H9 (cell line): ENCODE measurements around the gene ORAI2. TPM values are rescaled to one million over a fixed set of nuclear protein-coding genes. Genes with fewer than 3 reads are reported as not detected.

Source experiments
- DNase-seq: peaks from one replicate; pipeline ENCODE4 v3.0.0-alpha.2; 2017
- H2AFZ ChIP-seq: one replicate; pipeline ENCODE4 v1.6.1; 2013; ENCODE audit warnings: mild to moderate bottlenecking, low read length, control low read depth, moderate library complexity
- H2AK5ac ChIP-seq: 2 replicates; pipeline ENCODE4 v1.6.1; 2013; ENCODE audit warnings: low read length, control low read depth, mixed read lengths; ENCODE audit not compliant: insufficient read length
- H2BK120ac ChIP-seq: one replicate; pipeline ENCODE4 v1.6.1; 2013; ENCODE audit warnings: low read depth, mild to moderate bottlenecking, low read length, control low read depth, inconsistent platforms; ENCODE audit not compliant: poor library complexity, severe bottlenecking
- H2BK12ac ChIP-seq: 2 replicates; pipeline ENCODE4 v1.6.1; 2013; ENCODE audit warnings: low read length, control low read depth, mixed read lengths, low read depth; ENCODE audit not compliant: insufficient read length
- H2BK15ac ChIP-seq: 2 replicates; pipeline ENCODE4 v1.6.1; 2013; ENCODE audit warnings: low read depth, low read length, control low read depth
- H2BK20ac ChIP-seq: one replicate; pipeline ENCODE4 v1.6.1; 2013; ENCODE audit warnings: low read depth, mild to moderate bottlenecking, low read length, control low read depth, inconsistent platforms; ENCODE audit not compliant: poor library complexity, severe bottlenecking
- H2BK5ac ChIP-seq: 2 replicates; pipeline ENCODE4 v1.6.1; 2013; ENCODE audit warnings: low read length, control low read depth, mixed read lengths; ENCODE audit not compliant: insufficient read length
- H3K14ac ChIP-seq: 2 replicates; pipeline ENCODE4 v1.6.1; 2013; ENCODE audit warnings: low read length, control low read depth; ENCODE audit not compliant: insufficient read depth
- H3K18ac ChIP-seq: 2 replicates; pipeline ENCODE4 v1.6.1; 2013; ENCODE audit warnings: low read depth, mild to moderate bottlenecking, mixed read lengths, low read length, control low read depth; ENCODE audit not compliant: insufficient read length
- H3K23ac ChIP-seq: 2 replicates; pipeline ENCODE4 v1.6.1; 2013; ENCODE audit warnings: low read length, control low read depth, mixed read lengths, low read depth; ENCODE audit not compliant: insufficient read length
- H3K23me2 ChIP-seq: 2 replicates; pipeline ENCODE4 v1.6.1; 2013; ENCODE audit warnings: low read depth, mild to moderate bottlenecking, mixed read lengths, low read length, control low read depth; ENCODE audit not compliant: insufficient read length, poor library complexity, severe bottlenecking
- H3K27ac ChIP-seq: 2 replicates; pipeline ENCODE4 v1.5.1; 2013; ENCODE audit warnings: low read length, control low read depth, mixed read lengths, low read depth; ENCODE audit not compliant: insufficient read length
- H3K27me3 ChIP-seq: 2 replicates; pipeline ENCODE4 v1.6.1; 2013; ENCODE audit warnings: low read length, control low read depth, inconsistent platforms; ENCODE audit not compliant: insufficient read depth
- H3K4ac ChIP-seq: 2 replicates; pipeline ENCODE4 v1.6.1; 2013; ENCODE audit warnings: low read depth, mild to moderate bottlenecking, control low read depth, inconsistent platforms, low read length, moderate library complexity
- H3K4me1 ChIP-seq: 2 replicates; pipeline ENCODE4 v1.6.1; 2013; ENCODE audit warnings: low read length, control low read depth, inconsistent platforms; ENCODE audit not compliant: insufficient read depth
- H3K4me2 ChIP-seq: 2 replicates; pipeline ENCODE4 v1.6.1; 2013; ENCODE audit warnings: low read length, control low read depth, mixed read lengths; ENCODE audit not compliant: insufficient read length, insufficient read depth
- H3K56ac ChIP-seq: 2 replicates; pipeline ENCODE4 v1.6.1; 2013; ENCODE audit warnings: low read depth, mild to moderate bottlenecking, mixed read lengths, low read length, control low read depth; ENCODE audit not compliant: insufficient read length
- H3K79me1 ChIP-seq: 2 replicates; pipeline ENCODE4 v1.6.1; 2013; ENCODE audit warnings: low read depth, mild to moderate bottlenecking, moderate library complexity, low read length, control low read depth, inconsistent platforms; ENCODE audit not compliant: insufficient read depth, poor library complexity, severe bottlenecking
- H3K79me2 ChIP-seq: 2 replicates; pipeline ENCODE4 v1.6.1; 2013; ENCODE audit warnings: low read length, control low read depth, inconsistent platforms; ENCODE audit not compliant: insufficient read depth
- H3K9ac ChIP-seq: 2 replicates; pipeline ENCODE4 v1.6.1; 2013; ENCODE audit warnings: low read length, control low read depth, mixed read lengths; ENCODE audit not compliant: insufficient read length; ENCODE audit errors: extremely low read depth
- H3K9me3 ChIP-seq: one replicate; pipeline ENCODE4 v1.6.1; 2013; ENCODE audit warnings: low read depth, low read length, inconsistent platforms; ENCODE audit not compliant: control insufficient read depth
- H3T11ph ChIP-seq: one replicate; pipeline ENCODE4 v1.6.1; 2013; ENCODE audit warnings: mild to moderate bottlenecking, low read length, control low read depth, inconsistent platforms
- H4K20me1 ChIP-seq: one replicate; pipeline ENCODE4 v1.6.1; 2013; ENCODE audit not compliant: control insufficient read depth, insufficient read length, insufficient read depth
- H4K5ac ChIP-seq: 2 replicates; pipeline ENCODE4 v1.6.1; 2013; ENCODE audit warnings: low read depth, mild to moderate bottlenecking, mixed read lengths, low read length, control low read depth; ENCODE audit not compliant: insufficient read length
- H4K8ac ChIP-seq: replicated peaks from 2 replicates; pipeline ENCODE4 v1.6.1; 2013; ENCODE audit warnings: low read length, control low read depth, mixed read lengths, low read depth; ENCODE audit not compliant: insufficient read length
- H4K91ac ChIP-seq: 2 replicates; pipeline ENCODE4 v1.6.1; 2013; ENCODE audit warnings: low read depth, mild to moderate bottlenecking, moderate library complexity, mixed read lengths, low read length, control low read depth; ENCODE audit not compliant: insufficient read length
- H3K27ac Mint-ChIP-seq, 3 experiments: 2 replicates in 2 of 3; 3 replicates in 1 of 3; pipeline ENCODE4 v1.8.0; 2020 to 2021; ENCODE audit warnings: mixed read lengths in 3 of 3, mild to moderate bottlenecking in 1 of 3, moderate library complexity in 1 of 3
- H3K27me3 Mint-ChIP-seq: 2 replicates; pipeline ENCODE4 v1.8.0; 2021; ENCODE audit warnings: low read depth, mild to moderate bottlenecking, moderate library complexity, mixed read lengths
- H3K36me3 Mint-ChIP-seq, 3 experiments: 2 replicates in 2 of 3; 3 replicates in 1 of 3; pipeline ENCODE4 v1.8.0; 2020 to 2021; ENCODE audit warnings: low read depth in 3 of 3, mixed read lengths in 3 of 3; ENCODE audit not compliant: insufficient read depth in 1 of 3
- H3K4me1 Mint-ChIP-seq, 2 experiments: 2 replicates each; pipeline ENCODE4 v1.8.0; 2020; ENCODE audit warnings: mixed read lengths in 2 of 2
- H3K4me3 Mint-ChIP-seq, 2 experiments: 2 replicates in 1 of 2; 3 replicates in 1 of 2; pipeline ENCODE4 v1.8.0; 2020 to 2021; ENCODE audit warnings: mild to moderate bottlenecking in 2 of 2, mixed read lengths in 2 of 2, moderate library complexity in 1 of 2
- H3K9me3 Mint-ChIP-seq, 2 experiments: 2 replicates in 1 of 2; 3 replicates in 1 of 2; pipeline ENCODE4 v1.8.0; 2020; ENCODE audit warnings: mild to moderate bottlenecking in 2 of 2, mixed read lengths in 2 of 2, moderate library complexity in 1 of 2
- WGBS: extraction: QIAGEN DNeasy Blood & Tissue Kit; methylation state at CpG from one replicate; pipeline ENCODE4 v1.1.7; 2013; ENCODE audit warnings: missing lambda C conversion rate, low lambda C conversion rate, mixed read lengths; ENCODE audit not compliant: insufficient read length; ENCODE audit errors: extremely low coverage; 5-methylcytosine and 5-hydroxymethylcytosine counted together
- total RNA-seq: library from RNA; stranded (reverse); gene quantifications from 2 replicates; pipeline ENCODE4 v1.2.1, GENCODE V29; 2021
- TF ChIP-seq, protein P1 (sequence below): fragments of 200-600 bp; sonication (generic); conservative IDR thresholded peaks from 3 replicates; pipeline ENCODE4 v1.8.0; 2021; ENCODE audit warnings: antibody characterized with exemption, mild to moderate bottlenecking

ORAI2 gene
- total RNA-seq, 1 experiment from 2014 or later = 26.6 TPM

DNA sequence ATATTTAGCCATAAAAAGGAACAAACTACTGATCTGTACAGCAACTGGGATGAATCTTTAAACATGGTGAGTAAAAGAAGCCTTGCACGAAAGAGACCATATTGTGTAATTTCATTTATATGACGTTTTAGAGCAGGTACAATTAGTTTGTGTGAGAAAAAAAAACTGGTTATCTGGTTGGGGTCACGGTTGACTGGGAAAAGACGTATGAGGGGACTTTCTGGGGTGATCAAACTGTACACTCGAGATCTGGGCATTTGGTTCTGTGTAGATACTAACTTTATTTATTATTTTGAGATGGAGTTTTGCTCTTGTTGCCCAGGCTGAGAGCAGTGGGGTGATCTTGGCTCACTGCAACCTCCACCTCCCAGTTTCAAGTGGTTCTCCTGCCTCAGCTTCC is 33.0 kb upstream of the ORAI2 start:
- Histone ChIP-seq H3K79me1 (peaks cover 3% of the 10 kb centered on the region), H3K18ac (no peak overlapping the region), H2BK5ac (no peak overlapping the region), H2BK120ac (no peak overlapping the region), H2AK5ac (no peak overlapping the region), H3K9me3 (no peaks in the 10 kb centered on the region), H3K27ac (no peak overlapping the region), H3T11ph (no peak overlapping the region), H3K4me2 (no peak overlapping the region), H4K8ac (no peak overlapping the region), H3K23ac (no peak overlapping the region), H2BK20ac (no peak overlapping the region), H3K27me3 (no peaks in the 10 kb centered on the region), H2BK12ac (no peak overlapping the region), H3K4ac (no peak overlapping the region), H3K4me1 (no peaks in the 10 kb centered on the region), H4K5ac (no peak overlapping the region), H4K91ac (no peak overlapping the region), H3K79me2 (peaks cover 1% of the 10 kb centered on the region; the same call in 1 of the 2 replicates), H3K9ac (no peak overlapping the region), H3K56ac (no peak overlapping the region), H2BK15ac (no peak overlapping the region), H3K14ac (no peak overlapping the region), H3K23me2 (peaks cover 9% of the 10 kb centered on the region), H4K20me1 (no peaks in the 10 kb centered on the region), H2AFZ (no peak overlapping the region)
- WGBS = no CpG with 5 or more reads among the region's 5 CpGs
- TF ChIP-seq, protein P1, sequence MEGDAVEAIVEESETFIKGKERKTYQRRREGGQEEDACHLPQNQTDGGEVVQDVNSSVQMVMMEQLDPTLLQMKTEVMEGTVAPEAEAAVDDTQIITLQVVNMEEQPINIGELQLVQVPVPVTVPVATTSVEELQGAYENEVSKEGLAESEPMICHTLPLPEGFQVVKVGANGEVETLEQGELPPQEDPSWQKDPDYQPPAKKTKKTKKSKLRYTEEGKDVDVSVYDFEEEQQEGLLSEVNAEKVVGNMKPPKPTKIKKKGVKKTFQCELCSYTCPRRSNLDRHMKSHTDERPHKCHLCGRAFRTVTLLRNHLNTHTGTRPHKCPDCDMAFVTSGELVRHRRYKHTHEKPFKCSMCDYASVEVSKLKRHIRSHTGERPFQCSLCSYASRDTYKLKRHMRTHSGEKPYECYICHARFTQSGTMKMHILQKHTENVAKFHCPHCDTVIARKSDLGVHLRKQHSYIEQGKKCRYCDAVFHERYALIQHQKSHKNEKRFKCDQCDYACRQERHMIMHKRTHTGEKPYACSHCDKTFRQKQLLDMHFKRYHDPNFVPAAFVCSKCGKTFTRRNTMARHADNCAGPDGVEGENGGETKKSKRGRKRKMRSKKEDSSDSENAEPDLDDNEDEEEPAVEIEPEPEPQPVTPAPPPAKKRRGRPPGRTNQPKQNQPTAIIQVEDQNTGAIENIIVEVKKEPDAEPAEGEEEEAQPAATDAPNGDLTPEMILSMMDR = no peak
- Mint-ChIP-seq H3K4me3 (no peak overlapping the region), H3K36me3 (peaks cover 25 to 77% (median 60%) of the 10 kb centered on the region in 3 experiments; a peak in 6 of 7 replicates), H3K27me3 (no peaks in the 10 kb centered on the region; the same call in 1 of the 2 replicates), H3K27ac (0 out of 7 replicates have a peak overlapping the region, but pooled peaks of 1 of the 3 experiments have one; percentile 17), H3K9me3 (no peaks in the 10 kb centered on the region; a peak in 1 of 5 replicates), H3K4me1 (peaks cover 11 to 12% of the 10 kb centered on the region in 2 experiments)
- DNase-seq = no peak
